ENCODE results near the gene ICAM5.

DNA sequence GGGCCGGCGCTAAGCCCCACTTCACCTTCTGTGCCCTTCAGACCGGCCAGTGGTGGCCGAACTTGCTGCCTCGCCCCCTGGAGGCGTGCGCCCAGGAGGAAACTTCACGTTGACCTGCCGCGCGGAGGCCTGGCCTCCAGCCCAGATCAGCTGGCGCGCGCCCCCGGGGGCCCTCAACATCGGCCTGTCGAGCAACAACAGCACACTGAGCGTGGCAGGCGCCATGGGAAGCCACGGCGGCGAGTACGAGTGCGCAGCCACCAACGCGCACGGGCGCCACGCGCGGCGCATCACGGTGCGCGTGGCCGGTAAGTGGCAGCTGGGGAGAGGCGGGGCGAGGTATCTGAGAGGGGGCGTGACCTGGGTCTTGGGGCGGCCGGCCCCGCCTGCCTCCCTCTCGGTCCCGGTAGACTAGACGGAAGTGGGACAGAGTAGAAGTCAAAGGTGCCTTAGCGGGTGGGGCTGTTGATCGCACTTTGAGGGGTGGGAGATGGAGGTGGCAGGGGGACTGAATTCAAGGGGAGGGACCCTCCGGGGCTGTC, 5.6 kb downstream of the ICAM5 start:
- TF ChIP-seq TAF1 (IDR thresholded peaks at IDR 0.05; ENCODE audit: low read depth) (no peak), EP300 (IDR thresholded peaks at IDR 0.05; ENCODE audit: borderline replicate concordance) (no peak), CREB1 (IDR thresholded peaks at IDR 0.05; ENCODE audit: low read depth) (no peak), YY1 (IDR thresholded peaks at IDR 0.05; ENCODE audit: low read depth) (no peak)
- TF ChIP-seq, protein P1, sequence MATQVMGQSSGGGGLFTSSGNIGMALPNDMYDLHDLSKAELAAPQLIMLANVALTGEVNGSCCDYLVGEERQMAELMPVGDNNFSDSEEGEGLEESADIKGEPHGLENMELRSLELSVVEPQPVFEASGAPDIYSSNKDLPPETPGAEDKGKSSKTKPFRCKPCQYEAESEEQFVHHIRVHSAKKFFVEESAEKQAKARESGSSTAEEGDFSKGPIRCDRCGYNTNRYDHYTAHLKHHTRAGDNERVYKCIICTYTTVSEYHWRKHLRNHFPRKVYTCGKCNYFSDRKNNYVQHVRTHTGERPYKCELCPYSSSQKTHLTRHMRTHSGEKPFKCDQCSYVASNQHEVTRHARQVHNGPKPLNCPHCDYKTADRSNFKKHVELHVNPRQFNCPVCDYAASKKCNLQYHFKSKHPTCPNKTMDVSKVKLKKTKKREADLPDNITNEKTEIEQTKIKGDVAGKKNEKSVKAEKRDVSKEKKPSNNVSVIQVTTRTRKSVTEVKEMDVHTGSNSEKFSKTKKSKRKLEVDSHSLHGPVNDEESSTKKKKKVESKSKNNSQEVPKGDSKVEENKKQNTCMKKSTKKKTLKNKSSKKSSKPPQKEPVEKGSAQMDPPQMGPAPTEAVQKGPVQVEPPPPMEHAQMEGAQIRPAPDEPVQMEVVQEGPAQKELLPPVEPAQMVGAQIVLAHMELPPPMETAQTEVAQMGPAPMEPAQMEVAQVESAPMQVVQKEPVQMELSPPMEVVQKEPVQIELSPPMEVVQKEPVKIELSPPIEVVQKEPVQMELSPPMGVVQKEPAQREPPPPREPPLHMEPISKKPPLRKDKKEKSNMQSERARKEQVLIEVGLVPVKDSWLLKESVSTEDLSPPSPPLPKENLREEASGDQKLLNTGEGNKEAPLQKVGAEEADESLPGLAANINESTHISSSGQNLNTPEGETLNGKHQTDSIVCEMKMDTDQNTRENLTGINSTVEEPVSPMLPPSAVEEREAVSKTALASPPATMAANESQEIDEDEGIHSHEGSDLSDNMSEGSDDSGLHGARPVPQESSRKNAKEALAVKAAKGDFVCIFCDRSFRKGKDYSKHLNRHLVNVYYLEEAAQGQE (IDR thresholded peaks at IDR 0.05; ENCODE audit: low read depth), result no peak

Data from Ishikawa (cell line).